NCI-H345 (cell line): ENCODE data around the gene HUNK.
A peak's percentile ranks its signal among the peaks of the same experiment; 100 is the strongest.
"Not testable (repeated sequence)": the region's sequence is repeated elsewhere in the genome, so short reads cannot be mapped to it uniquely, and the experiment has no call there.

Experiments used
- DNase-seq: peaks from one replicate; lab custom pipeline; 2025; lab: John Stamatoyannopoulos, UW

The HUNK gene

DNA sequence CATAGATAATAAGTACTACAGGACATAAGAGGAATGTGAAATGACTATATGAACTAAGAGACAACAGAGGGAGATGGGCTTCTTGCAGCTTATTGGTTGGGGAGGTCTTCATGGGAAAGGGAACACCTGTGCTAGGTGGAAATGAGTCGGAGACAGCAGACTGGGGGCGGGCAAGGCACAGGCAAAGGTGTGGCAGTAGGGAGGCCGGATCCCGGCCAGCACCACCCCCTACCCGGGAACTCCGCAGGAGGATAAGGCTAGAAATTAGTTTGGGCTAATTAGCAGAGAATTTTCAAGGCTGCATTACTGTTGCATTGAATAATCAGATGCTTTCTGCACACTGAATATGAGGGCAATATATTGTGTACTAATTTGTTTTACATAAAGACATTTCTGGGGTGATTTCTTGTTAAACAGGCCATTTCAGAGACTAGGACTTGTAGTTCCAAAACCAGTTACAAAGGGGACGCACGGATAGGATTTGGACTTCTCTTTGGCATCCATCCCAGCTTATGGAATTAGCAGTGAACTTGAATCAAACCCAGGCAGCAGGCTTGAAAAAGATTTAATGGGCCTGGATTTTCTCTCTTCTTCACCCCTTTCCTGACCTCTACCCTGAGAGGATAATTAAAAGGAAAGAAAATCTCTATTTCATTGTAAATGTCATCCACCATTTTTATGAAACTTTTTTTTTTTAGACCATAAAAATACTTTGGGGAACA lies 2.2 kb upstream of the HUNK start:
- DNase-seq, result no peak

GRCh38 chr21:31871371-31871770 lies 1.4 kb upstream of the HUNK start:
- not testable (repeated sequence) for DNase-seq

DNA sequence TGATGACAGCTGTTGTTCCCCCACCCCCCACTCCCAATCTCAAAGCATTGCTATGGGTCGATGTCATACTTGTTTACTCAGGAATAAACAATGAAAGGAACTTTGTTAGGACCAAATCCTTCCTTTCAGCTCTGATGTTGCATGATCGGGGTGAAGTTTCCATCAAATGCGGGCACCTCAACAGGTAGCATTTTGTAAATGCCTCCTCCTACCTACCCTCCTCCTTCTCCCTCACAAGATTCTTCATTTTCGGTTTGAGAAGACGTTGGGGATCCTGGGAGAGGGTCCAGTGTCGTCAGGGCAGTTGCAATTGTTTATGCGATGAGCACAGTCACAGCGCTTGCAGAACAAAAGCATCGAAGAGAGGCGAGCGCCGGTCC lies 758 bp upstream of the HUNK start:
- no peak for DNase-seq

DNA sequence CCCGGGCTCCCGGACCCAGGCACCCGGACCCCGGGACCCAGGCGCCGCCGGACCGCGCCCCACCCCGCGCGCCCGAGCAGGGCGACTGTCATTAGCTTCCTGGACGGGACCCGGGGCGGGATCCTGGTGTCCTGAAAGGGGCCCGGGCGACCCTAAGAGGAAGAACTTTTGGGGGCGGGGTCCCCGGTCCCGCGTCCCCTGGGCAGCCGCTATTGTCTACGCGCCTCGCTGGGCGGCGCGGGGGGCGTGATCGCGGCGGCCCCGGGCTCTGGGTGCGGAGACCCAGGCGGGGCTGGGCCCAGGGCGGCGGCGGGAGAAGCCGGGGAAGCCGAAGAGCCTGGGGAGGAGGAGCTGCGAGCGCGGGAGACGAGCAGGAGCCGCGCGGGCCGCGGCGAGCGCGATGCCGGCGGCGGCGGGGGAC lies 465 bp downstream of the HUNK start:
- peak; percentile 68 for DNase-seq

DNA sequence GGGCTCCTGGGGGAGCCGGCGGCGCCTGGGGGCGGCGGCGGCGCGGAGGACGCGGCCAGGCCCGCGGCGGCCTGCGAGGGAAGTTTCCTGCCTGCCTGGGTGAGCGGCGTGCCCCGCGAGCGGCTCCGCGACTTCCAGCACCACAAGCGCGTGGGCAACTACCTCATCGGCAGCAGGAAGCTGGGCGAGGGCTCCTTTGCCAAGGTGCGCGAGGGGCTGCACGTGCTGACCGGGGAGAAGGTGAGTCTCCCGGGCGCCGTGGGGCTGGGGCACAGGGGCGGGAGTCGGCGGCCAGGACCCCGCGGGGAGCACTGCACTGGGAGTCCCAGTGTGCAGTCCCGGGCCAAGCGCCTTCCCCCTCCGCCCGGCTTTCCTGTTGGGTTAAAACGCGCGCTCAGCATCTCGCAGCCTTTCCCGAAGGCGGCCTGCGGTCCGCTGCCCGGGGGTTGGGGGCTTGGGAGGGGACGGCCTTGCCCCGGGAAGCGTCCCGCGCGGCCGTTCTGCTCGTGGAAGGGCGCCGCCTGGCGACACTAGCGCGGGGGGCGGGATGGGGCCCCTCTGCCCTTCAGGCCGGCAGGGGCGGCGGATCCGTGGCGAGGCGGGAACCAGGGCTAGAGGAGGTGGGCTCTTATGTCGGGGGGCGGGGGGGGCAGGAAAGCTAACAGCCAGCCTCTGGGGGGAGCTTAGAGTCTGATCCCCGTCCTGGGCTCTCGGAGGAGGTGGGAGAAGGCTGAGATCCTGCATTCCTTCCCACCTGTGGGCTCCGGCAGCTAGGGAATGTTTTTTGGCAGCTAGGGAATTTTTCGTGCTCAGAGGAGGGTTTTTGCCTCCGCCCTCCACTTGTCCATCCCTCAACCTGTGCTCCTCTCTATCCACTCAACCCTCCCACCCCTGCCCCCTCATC lies 1.1 kb downstream of the HUNK start:
- DNase-seq, result peak; percentile 79

GRCh38 chr21:31874812-31875212 lies 2.0 kb downstream of the HUNK start:
- no peak for DNase-seq

DNA sequence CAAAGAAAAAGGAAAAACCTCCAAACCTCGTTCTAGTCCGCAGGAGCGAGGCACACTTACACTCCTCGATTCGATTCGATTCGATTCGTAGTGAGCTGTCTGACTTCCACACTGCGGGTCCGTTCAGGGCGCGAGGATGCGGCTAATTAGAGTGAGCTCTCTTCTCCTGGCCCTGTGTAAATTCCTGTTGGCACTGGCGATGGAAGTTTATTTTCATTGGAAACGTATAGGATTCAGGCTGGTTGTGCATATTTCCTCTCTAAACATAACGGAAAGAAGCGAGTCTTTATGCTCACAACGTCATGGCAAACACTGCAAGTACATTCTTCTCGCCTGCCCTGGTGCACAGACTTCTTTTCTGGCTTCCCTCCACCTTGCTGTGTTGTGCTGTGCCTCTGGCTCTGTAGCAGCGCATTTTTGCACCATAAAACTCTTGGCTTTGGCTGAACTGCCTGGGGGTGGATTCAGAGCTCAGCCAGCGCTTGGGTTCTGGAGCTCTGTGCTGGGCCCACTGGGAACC lies 2.7 kb downstream of the HUNK start:
- DNase-seq, result no peak

DNA sequence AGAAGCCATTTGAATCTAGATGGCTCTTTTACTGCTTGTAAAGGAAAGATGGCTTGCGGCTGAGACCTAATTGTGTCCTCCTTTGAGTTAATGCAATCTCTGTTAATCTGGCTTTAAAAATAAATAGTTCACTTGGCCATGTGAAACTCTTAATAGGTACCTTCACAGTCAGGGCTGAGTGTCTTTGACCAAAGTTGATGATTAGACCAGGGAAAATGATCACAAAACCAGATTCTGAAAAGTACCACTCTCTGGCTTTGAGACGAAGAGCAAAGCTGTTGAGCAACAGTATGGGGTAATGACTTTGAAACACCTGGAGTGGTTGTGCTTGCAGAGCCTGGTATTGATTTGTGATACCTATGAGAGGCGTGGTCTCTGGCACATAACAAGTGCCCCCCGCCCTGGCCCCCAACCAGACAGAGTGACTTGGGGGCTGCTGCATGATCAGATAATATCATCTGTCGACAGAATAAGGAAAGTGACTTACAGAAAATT lies 4.7 kb downstream of the HUNK start:
- no peak for DNase-seq

DNA sequence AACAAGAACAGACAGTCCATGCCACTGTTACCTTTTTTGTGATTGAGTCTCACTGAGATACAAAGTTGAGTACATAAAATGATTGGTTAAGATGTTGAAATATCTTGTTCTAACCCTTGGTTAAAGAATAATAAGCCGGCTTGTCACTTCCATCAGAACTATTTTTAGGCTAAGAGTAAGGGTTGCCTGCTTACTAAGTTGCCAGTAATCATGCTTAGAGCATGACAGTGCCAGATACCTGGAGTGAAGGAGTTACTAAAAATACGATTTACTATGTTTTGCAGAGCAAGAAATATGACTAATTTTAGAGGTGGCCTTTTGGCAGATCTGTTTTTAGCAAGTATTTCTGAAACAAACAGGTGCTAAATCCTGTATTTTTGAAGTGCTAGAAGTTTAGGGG lies 6.0 kb downstream of the HUNK start:
- no peak for DNase-seq

GRCh38 chr21:31879241-31879650 lies 6.4 kb downstream of the HUNK start:
- no peak for DNase-seq

GRCh38 chr21:31879911-31880310 lies 7.1 kb downstream of the HUNK start:
- no peak for DNase-seq

DNA sequence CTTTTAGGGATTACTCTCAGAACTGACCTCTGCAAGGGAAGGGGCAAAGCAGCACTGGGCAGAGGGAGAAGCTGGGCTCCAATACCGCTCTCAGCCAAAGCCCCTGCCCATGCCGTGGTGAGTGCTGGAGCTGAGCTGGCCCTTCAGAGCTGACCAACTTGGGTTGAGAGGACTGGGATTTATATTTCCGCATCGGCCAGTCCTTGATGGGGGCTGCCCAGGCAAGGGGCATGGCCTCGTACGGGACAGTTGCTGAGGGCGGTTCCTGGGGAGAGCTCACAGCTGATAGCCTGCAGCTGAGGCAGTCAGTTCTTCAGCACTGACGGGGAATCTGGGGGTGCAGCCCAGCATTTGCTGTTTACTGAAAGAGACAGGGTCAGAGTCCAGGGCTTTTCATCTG lies 8.0 kb downstream of the HUNK start:
- no peak for DNase-seq

DNA sequence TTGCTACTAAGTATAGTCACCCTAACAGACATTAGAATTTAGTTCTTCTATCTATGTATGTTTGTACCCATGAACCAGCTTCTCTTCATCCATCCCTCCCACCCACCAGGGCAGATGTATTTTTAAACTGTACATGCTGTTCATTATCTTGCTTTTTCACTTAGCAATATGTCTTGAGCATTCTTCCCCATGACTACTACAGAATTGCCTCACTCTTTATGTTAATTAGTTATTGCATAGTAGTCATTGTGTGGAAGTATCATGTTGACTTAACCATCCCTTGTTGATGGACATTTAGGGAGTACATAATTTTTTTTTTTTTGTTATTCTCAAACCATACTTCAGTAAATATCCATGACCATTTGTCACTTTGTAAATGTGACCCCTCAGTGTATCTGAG lies 9.9 kb downstream of the HUNK start:
- no peak for DNase-seq

DNA sequence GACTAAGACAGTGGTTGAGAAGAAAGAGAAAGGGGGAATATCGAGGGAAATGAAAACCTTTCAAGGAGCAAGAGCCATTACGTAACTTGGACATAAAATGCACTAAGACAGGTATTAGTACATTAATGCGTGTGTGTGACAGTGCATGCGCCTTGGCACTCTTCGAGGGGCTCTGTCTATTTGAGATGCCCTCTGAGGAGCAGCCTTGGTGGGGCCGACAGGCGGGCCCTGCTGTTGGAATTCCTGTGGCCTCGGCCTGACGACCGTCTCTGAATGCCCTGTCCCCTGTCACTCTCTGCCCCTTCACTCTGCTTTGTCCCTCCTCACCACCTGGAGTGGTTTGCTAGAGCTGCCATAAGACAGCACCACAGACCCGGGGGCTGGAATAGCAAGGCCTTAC lies 12.3 kb downstream of the HUNK start:
- DNase-seq, result no peak

DNA sequence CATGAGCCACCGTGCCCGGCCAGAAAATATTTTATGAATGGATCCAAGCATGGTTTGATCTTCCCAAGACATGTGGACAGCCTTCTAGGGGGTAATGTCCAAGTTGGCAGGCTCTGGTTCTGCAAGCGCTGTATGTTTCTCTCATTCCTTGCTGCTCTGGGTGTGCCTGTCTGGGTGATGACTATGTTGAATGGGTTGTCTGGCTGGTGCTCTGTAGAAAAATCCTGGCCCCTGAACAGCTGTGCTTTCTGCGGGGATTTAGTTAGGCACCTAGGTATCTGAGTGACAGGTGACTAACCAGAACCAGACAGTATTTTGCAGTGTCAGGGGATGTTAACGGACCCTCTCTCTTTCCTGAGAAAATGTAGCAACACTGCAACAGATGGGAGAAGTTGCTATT lies 14.1 kb downstream of the HUNK start:
- DNase-seq, result no peak

DNA sequence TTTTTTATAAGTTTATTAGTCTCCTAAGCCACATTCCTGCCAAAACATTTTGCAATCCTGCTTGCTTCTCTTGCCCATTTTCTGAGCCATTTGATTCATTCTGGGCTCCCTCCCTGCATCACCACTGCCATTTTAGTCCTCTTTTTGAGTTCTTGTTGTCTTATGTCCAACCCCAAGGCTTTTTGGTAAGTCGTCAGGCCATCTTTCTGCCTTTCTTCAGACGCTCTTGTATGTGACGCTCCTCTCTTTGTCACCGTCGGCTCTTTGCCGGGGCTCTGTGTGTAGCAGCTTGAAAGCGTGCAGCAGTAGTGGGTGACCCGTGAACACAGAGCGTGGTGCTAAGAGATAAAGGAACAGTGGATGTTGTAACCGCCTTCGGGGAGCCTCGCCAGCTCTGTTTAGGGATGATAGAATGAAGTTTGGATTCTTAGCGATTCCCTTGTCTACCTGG lies 14.6 kb downstream of the HUNK start:
- DNase-seq, result no peak

DNA sequence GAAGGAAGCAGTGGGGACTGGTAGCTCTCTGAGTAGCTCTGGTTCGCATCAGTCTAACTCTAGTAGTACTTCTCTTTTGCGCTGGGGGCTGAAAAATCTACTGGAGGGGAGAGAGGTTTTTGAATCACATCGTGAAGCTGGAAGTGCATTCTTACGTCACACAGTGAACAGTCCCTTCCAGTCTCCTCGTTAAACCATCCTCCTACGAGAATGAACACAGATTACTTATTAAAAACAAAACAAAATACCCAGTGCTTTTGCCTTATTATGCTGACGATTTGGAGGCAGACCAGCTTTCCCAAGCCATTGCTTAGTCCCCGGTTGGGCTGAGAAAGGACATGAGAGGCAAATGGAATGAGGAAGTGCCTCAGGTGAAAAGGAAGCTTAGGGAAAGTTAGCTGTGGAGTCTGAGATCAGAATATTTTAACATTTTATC lies 16.1 kb downstream of the HUNK start:
- DNase-seq, result no peak

DNA sequence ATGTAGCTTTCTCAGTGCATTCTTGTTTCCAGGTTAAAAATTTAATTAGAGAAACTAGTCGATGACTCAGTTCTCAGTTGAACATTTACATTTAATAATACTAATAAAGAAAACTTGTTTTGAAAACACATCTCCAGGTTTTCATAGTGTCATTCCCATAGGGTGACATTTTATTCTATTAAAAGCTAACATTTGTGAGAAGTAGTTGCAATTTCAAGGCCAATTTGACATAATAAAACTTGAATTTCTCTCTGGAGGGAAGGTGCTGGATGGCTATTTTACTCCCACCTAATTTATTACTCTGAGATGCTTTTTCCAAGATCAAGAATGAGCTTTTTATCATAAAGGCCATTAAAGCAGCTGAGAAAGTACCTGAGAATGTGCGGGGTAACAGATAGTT lies 16.6 kb downstream of the HUNK start:
- no peak for DNase-seq

- DNase-seq, result no peak
Observed at GRCh38 chr21:31892686-31893085, 19.9 kb downstream of the HUNK start.

DNA sequence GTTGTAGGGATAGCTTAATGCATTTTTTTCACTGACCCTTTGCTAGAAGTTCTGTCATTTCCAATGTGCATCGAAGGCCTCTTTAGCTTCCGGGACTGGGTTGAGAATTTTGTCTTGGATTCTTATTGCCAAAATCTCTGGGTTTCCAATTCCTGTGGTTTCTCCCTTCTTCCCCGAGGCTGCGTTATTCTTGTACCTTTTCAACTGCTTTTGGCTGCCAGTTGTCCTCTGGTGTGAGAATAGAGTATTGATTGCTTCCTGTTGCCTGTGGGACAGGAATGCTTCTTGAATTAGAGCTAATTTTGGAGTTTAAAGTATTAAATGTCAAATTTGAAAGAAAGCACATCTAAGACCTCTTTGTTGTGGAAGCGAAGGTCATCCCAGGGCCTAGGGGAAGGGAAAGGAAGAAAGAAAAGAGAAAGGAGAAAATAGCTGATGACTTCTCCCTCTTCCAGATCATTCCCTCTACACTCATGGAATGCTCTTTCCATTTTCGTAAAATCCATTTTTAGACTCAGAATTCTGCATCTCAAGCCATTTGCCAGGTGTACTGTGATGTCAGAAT lies 21.1 kb downstream of the HUNK start:
- no peak for DNase-seq

GRCh38 chr21:31894457-31894856 lies 21.6 kb downstream of the HUNK start:
- DNase-seq, result no peak

DNA sequence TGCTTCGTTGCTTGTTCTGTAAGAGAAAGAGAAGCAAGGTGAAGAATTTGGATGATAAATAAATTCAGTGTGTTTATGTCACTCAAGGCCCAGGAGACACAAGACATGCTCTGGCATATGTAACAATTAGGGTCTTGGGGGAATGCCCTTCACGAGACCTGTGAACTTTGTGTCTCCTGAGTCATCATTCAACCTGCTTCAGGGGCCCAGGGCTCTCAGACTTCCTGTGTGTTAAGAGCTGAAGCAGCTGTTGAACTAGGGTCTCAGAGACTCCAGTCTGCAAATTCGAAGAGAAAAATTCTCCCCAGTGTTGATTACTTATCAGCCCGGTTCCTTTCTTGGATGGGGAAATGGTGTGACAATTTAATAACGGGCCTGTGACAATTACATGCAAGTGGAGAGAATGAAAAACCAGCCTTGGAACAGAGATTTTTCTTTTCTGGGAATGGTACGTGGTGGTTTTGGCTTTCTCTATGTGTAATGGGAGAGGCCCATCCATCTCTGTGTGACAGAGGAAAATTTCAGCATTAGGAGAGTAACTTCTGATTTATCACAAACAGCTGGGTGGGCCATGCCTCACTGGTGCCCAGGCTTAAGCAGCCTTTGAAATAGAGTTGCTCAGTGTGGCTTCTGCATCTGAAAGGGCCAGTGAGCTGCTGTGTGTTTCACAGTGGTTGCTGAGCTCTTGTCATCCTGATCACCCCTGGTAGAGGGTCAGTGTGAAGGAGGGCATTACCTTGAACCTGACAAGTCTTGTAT lies 22.4 kb downstream of the HUNK start:
- DNase-seq, result no peak
